Peyer's patch (tissue), 4 donors: ENCODE results near the gene LGMN.

Source experiments
- POLR2A ChIP-seq, 2 donors: fragments of 450-650 bp; IDR thresholded peaks; one replicate each; pipeline ENCODE4 v1.5.1; 2017; ENCODE audit warnings: antibody characterized with exemption in 2 of 2, mild to moderate bottlenecking in 2 of 2, moderate library complexity in 2 of 2
- TF ChIP-seq, protein P1 (sequence below), 6 experiments: fragments of 450-650 bp in 4 of 6; fragments of 200-600 bp in 2 of 6; sonication (generic) in 1 of 6; IDR thresholded peaks; one replicate each; pipeline ENCODE4 v1.5.1; 2017 to 2019; ENCODE audit warnings: antibody characterized with exemption in 6 of 6, mild to moderate bottlenecking in 3 of 6, moderate library complexity in 1 of 6

DNA sequence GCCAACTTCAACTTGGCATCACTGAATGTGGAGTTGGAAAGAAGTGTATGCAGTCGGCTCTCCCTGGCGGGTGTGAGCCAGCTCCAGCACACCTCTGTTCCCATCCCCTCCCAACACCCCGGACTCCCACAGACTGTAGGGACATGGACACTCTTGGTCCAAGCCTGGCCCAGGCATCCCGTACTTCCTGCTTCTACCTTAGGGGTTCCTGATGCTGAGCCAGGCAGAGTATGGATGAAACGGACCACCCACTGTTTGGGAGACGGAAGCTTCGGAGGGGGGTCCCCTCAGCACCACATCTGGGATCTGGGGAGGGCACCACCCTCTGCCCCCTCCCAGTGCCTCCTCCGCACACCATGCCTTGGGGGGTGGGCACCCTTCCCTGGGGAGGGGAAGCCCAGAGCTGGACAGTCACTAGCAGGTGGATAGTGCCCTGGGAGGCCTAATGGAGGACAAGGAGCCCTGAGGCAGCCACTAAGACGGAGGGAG is 62.0 kb downstream of the LGMN start:
- TF ChIP-seq POLR2A (IDR thresholded peaks at IDR 0.05), result no peak
- TF ChIP-seq, protein P1, sequence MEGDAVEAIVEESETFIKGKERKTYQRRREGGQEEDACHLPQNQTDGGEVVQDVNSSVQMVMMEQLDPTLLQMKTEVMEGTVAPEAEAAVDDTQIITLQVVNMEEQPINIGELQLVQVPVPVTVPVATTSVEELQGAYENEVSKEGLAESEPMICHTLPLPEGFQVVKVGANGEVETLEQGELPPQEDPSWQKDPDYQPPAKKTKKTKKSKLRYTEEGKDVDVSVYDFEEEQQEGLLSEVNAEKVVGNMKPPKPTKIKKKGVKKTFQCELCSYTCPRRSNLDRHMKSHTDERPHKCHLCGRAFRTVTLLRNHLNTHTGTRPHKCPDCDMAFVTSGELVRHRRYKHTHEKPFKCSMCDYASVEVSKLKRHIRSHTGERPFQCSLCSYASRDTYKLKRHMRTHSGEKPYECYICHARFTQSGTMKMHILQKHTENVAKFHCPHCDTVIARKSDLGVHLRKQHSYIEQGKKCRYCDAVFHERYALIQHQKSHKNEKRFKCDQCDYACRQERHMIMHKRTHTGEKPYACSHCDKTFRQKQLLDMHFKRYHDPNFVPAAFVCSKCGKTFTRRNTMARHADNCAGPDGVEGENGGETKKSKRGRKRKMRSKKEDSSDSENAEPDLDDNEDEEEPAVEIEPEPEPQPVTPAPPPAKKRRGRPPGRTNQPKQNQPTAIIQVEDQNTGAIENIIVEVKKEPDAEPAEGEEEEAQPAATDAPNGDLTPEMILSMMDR (IDR thresholded peaks at IDR 0.05), result no peak
